Neural progenitor cell (in vitro differentiated cells): ENCODE data around the gene PHYHD1. TPM values are rescaled to one million over a fixed set of nuclear protein-coding genes. Genes with fewer than 3 reads are reported as not detected.
"Not testable (repeated sequence)": the region's sequence is repeated elsewhere in the genome, so short reads cannot be mapped to it uniquely, and the experiment has no call there.

Source experiments
- DNase-seq: peaks from one replicate; pipeline ENCODE4 v3.0.0-alpha.2; 2016; ENCODE audit warnings: low spot score
- H2AFZ ChIP-seq: fragments of 200-600 bp; sonication (generic); replicated peaks from 2 replicates; pipeline ENCODE4 v1.6.1; 2016; ENCODE audit warnings: antibody characterized with exemption
- H3F3A ChIP-seq: fragments of 200-600 bp; sonication (generic); 2 replicates; pipeline ENCODE4 v1.6.1; 2016; ENCODE audit warnings: antibody characterized with exemption, low read depth
- H3K27ac ChIP-seq: fragments of 200-600 bp; sonication (generic); 2 replicates; pipeline ENCODE4 v1.5.1; 2016; ENCODE audit warnings: mild to moderate bottlenecking
- H3K27me3 ChIP-seq: fragments of 200-600 bp; sonication (generic); 2 replicates; pipeline ENCODE4 v1.6.1; 2016; ENCODE audit warnings: mild to moderate bottlenecking, moderate library complexity
- H3K36me3 ChIP-seq: fragments of 200-600 bp; sonication (generic); 2 replicates; pipeline ENCODE4 v1.5.1; 2016
- H3K4me1 ChIP-seq: fragments of 200-600 bp; sonication (generic); 2 replicates; pipeline ENCODE4 v1.6.1; 2016; ENCODE audit warnings: mixed run types
- H3K4me2 ChIP-seq: fragments of 200-600 bp; sonication (generic); 2 replicates; pipeline ENCODE4 v1.6.1; 2016
- H3K4me3 ChIP-seq: fragments of 200-600 bp; sonication (generic); 2 replicates; pipeline ENCODE4 v1.5.1; 2016
- H3K79me2 ChIP-seq: fragments of 200-600 bp; sonication (generic); 2 replicates; pipeline ENCODE4 v1.6.1; 2016; ENCODE audit warnings: low read depth
- H3K9ac ChIP-seq: fragments of 200-600 bp; sonication (generic); 2 replicates; pipeline ENCODE4 v1.6.1; 2016
- H3K9me3 ChIP-seq: fragments of 200-600 bp; sonication (generic); 2 replicates; pipeline ENCODE4 v1.5.1; 2016; ENCODE audit warnings: low read depth
- H4K20me1 ChIP-seq: fragments of 200-600 bp; sonication (generic); 2 replicates; pipeline ENCODE4 v1.6.1; 2016; ENCODE audit warnings: low read depth
- H3K27ac Mint-ChIP-seq: 3 replicates; pipeline ENCODE4 v1.8.0; 2021; ENCODE audit warnings: mixed read lengths
- H3K27me3 Mint-ChIP-seq: 2 replicates; pipeline ENCODE4 v1.8.0; 2022; ENCODE audit warnings: low read depth, mild to moderate bottlenecking, inconsistent platforms, moderate library complexity, mixed read lengths; ENCODE audit not compliant: insufficient read depth
- H3K36me3 Mint-ChIP-seq: 3 replicates; pipeline ENCODE4 v1.8.0; 2021; ENCODE audit warnings: mixed read lengths
- H3K4me1 Mint-ChIP-seq: 3 replicates; pipeline ENCODE4 v1.8.0; 2021; ENCODE audit warnings: mixed read lengths
- H3K4me3 Mint-ChIP-seq: 3 replicates; pipeline ENCODE4 v1.8.0; 2021; ENCODE audit warnings: mild to moderate bottlenecking, moderate library complexity, mixed read lengths
- H3K9me3 Mint-ChIP-seq: 3 replicates; pipeline ENCODE4 v1.8.0; 2020; ENCODE audit warnings: mixed read lengths
- EZH2 ChIP-seq: fragments of 200-600 bp; sonication (generic); IDR thresholded peaks from 2 replicates; pipeline ENCODE4 v1.6.1; 2017; ENCODE audit warnings: antibody characterized with exemption, mild to moderate bottlenecking, moderate library complexity
- EZH2phosphoT487 ChIP-seq: fragments of 200-600 bp; sonication (generic); IDR thresholded peaks from 2 replicates; pipeline ENCODE4 v1.6.1; 2017; ENCODE audit warnings: antibody characterized with exemption
- total RNA-seq: library from RNA; depleted of rRNA; stranded (reverse); fragments of >200 nt; gene quantifications from 2 replicates; pipeline ENCODE4 v1.2.3, GENCODE V29; 2015; ENCODE audit warnings: low replicate concordance
- TF ChIP-seq, protein P1 (sequence below): fragments of 200-600 bp; sonication (generic); IDR thresholded peaks from 2 replicates; pipeline ENCODE4 v1.5.1; 2017; ENCODE audit warnings: antibody characterized with exemption, mild to moderate bottlenecking

The PHYHD1 gene
- total RNA-seq, 1 donor from 2014 or later, result 15.2 TPM

DNA sequence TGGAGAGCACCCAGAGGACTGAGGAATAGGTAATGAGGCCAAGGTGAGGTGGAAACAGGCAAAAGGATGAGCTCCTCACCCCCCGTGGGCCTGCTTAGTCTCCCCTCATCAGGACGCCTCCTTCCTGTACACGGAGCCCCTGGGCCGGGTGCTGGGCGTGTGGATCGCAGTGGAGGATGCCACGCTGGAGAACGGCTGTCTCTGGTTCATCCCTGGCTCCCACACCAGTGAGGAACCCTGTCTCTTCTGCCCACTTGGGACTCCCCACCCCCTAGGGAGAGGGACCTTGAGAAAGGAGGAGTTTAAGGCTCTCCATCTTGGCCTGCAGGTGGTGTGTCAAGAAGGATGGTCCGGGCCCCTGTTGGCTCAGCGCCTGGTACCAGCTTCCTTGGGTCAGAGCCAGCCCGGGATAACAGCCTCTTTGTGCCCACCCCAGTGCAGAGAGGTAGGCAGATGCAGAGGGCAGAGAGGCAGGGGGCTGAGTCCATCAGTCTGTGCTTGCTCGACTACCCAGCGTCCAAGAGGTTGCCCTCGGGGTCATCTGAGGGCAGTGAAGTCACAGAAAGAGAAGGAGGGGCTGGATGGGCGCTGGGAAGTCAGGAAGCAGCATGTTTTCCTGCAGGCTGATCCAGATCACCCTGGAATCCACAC, 19.6 kb downstream of the PHYHD1 start:
- no peak for TF ChIP-seq EZH2
- TF ChIP-seq EZH2phosphoT487, result no peak
- TF ChIP-seq, protein P1, sequence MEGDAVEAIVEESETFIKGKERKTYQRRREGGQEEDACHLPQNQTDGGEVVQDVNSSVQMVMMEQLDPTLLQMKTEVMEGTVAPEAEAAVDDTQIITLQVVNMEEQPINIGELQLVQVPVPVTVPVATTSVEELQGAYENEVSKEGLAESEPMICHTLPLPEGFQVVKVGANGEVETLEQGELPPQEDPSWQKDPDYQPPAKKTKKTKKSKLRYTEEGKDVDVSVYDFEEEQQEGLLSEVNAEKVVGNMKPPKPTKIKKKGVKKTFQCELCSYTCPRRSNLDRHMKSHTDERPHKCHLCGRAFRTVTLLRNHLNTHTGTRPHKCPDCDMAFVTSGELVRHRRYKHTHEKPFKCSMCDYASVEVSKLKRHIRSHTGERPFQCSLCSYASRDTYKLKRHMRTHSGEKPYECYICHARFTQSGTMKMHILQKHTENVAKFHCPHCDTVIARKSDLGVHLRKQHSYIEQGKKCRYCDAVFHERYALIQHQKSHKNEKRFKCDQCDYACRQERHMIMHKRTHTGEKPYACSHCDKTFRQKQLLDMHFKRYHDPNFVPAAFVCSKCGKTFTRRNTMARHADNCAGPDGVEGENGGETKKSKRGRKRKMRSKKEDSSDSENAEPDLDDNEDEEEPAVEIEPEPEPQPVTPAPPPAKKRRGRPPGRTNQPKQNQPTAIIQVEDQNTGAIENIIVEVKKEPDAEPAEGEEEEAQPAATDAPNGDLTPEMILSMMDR, result no peak
- H3K27me3 Mint-ChIP-seq, result peaks cover 4% of the 10 kb centered on the region
- Histone ChIP-seq H3F3A (no peaks in the 10 kb centered on the region), H3K36me3 (no peaks in the 10 kb centered on the region), H3K9me3 (no peaks in the 10 kb centered on the region), H3K4me3 (no peak overlapping the region), H3K9ac (peak overlapping the region; percentile 7), H3K4me2 (no peak overlapping the region), H3K79me2 (no peaks in the 10 kb centered on the region), H3K27me3 (no peaks in the 10 kb centered on the region), H3K4me1 (no peaks in the 10 kb centered on the region), H4K20me1 (no peaks in the 10 kb centered on the region), H2AFZ (no peak overlapping the region), H3K27ac (no peak overlapping the region)
- no peaks in the 10 kb centered on the region for H3K9me3 Mint-ChIP-seq
- H3K36me3 Mint-ChIP-seq, result peaks cover under 1% of the 10 kb centered on the region
- no peak overlapping the region for H3K27ac Mint-ChIP-seq
- peak overlapping the region; percentile 14 for H3K4me3 Mint-ChIP-seq
- peaks cover under 1% of the 10 kb centered on the region for H3K4me1 Mint-ChIP-seq
- no peak for DNase-seq

DNA sequence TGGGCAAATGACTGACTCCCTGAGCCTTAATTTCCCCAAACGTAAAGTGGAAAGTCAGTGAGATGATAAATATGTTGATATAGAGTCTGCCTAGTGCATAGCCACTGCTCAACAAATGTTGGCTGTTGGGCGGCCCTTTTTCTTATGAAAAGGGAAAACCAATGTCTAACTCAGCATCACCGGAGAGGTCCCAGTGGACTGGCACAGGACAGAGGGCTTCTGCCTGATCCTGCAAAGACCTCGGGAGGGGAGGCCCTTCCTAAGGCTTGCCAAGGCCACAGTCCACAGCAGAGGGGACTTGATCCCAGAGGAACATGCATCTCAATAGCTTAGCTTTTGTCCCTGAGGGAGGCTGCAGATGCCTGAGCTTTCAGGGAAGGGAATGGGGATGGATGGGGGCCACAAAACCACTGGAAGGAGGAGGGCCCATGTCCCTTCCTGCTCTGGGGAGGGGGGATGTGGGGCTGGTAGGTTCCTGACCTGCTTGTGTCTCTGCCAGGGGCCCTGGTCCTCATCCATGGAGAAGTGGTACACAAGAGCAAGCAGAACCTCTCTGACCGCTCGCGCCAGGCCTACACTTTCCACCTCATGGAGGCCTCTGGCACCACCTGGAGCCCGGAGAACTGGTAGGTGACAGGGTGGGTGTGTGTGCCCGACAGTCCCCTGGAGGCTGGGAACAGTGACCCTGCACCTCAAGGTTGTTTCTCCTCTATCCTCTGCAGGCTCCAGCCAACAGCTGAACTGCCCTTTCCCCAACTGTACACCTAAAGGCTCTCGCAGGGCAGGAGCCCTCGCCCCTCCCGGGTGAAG, 20.4 kb downstream of the PHYHD1 start:
- TF ChIP-seq EZH2phosphoT487, result no peak
- TF ChIP-seq EZH2, result no peak
- TF ChIP-seq, protein P1, result no peak
- Histone ChIP-seq H3K79me2 (peaks cover 6% of the 10 kb centered on the region), H3K4me2 (no peak overlapping the region), H3K4me3 (no peak overlapping the region), H3K4me1 (no peaks in the 10 kb centered on the region), H3F3A (no peaks in the 10 kb centered on the region), H3K36me3 (no peaks in the 10 kb centered on the region), H3K27ac (no peak overlapping the region), H3K9me3 (no peaks in the 10 kb centered on the region), H3K9ac (peak overlapping the region; percentile 7), H2AFZ (no peak overlapping the region), H3K27me3 (no peaks in the 10 kb centered on the region), H4K20me1 (no peaks in the 10 kb centered on the region)
- Mint-ChIP-seq H3K4me3 (peak overlapping the region; percentile 14), H3K9me3 (no peaks in the 10 kb centered on the region), H3K27ac (no peak overlapping the region), H3K36me3 (peaks cover 8% of the 10 kb centered on the region), H3K4me1 (peaks cover 8% of the 10 kb centered on the region), H3K27me3 (peaks cover under 1% of the 10 kb centered on the region)
- no peak for DNase-seq

DNA sequence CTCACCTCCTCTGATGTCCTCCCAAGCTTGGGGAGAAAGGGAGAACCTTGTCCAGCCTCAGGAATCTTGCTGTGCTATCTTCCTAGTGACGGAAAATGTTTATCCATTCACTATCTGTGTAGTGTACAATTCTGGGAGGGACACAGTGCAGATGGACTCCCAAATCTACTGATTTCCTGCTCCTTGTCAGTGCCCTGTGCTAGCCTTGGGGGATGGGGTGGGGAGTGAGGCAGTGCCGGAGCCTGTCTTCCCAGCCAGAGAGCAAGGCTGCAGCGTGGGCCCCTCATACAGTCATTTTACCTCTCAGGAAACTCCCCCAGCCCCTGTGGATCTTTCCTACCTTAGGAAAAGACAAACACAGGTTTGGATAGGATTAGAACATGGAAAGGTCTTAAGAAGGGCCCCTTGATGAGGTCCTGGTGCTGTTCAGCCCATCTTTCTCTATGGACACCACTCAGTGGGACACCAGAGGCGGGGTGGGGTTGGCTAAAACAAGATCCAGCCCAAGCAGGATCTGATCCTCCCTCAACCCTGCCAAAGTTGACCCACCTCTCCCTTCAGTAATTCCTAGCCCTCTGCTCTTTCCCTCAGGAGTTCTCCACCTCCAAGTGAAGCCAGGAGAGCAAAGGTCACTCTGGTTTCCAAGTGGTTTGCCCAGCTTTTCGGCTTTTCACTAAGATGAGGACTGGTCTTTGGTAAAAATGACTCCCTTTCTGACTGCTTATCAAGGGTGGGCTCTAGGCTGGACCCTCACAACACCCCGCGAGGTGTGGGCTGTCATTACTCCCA, 23.2 kb downstream of the PHYHD1 start:
- Histone ChIP-seq H3K9me3 (no peaks in the 10 kb centered on the region), H3F3A (peaks cover 6% of the 10 kb centered on the region), H3K36me3 (no peaks in the 10 kb centered on the region), H3K27ac (no peak overlapping the region), H4K20me1 (no peaks in the 10 kb centered on the region), H3K4me2 (no peak overlapping the region), H3K4me3 (no peak overlapping the region), H3K4me1 (peaks cover 5% of the 10 kb centered on the region), H3K9ac (no peak overlapping the region), H3K79me2 (peaks cover 29% of the 10 kb centered on the region), H2AFZ (no peak overlapping the region), H3K27me3 (no peaks in the 10 kb centered on the region)
- Mint-ChIP-seq H3K27me3 (no peaks in the 10 kb centered on the region), H3K36me3 (peaks cover 13% of the 10 kb centered on the region), H3K4me1 (peaks cover 20% of the 10 kb centered on the region), H3K9me3 (no peaks in the 10 kb centered on the region), H3K4me3 (no peak overlapping the region), H3K27ac (no peak overlapping the region)
- TF ChIP-seq EZH2 (no peak), EZH2phosphoT487 (no peak)
- TF ChIP-seq, protein P1, result no peak
- DNase-seq, result no peak

DNA sequence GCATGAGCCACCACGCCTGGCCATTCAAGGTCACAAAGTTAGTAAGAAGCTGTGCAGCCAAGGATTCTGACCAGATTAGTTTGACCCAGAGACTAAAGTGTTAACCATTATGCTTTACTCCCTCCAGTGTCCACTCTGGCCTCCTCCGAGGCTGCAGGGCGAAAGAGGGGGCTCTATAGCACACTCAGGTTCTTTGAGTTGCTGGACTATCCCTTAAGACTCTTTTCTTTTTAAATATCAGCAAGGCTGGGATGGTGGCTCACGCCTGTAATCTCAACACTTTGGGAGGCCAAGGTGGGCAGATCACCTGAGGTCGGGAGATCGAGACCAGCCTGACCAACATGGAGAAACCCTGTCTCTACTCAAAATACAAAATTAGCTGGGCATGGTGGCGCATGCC, 24.2 kb downstream of the PHYHD1 start:
- not testable (repeated sequence) for H3F3A ChIP-seq, H3K4me3 Mint-ChIP-seq, H4K20me1 ChIP-seq, H3K4me2 ChIP-seq, H3K9ac ChIP-seq, H2AFZ ChIP-seq, H3K9me3 Mint-ChIP-seq, H3K9me3 ChIP-seq, H3K4me1 ChIP-seq, H3K27me3 ChIP-seq, H3K27ac ChIP-seq, H3K27me3 Mint-ChIP-seq, H3K4me3 ChIP-seq, DNase-seq, H3K27ac Mint-ChIP-seq, H3K36me3 ChIP-seq
- Mint-ChIP-seq H3K4me1 (peaks cover 20% of the 10 kb centered on the region), H3K36me3 (peaks cover 13% of the 10 kb centered on the region)
- H3K79me2 ChIP-seq, result peaks cover 36% of the 10 kb centered on the region
